Measurements from ENCODE around the gene CIZ1.

- TF ChIP-seq ZNF274 (IDR thresholded peaks at IDR 0.05; ENCODE audit: low read depth, low read length) (no peak), SUZ12 (IDR thresholded peaks at IDR 0.05; ENCODE audit: extremely low read depth, insufficient read depth, insufficient read length) (no peak), YY1 (IDR thresholded peaks at IDR 0.05; ENCODE audit: insufficient read depth, insufficient read length) (no peak)
Measured at GRCh38 chr9:128164307-128164885, 27.0 kb downstream of the CIZ1 start.
